ENCODE measurements around the gene PKN3.
"Not testable (repeated sequence)": the region's sequence is repeated elsewhere in the genome, so short reads cannot be mapped to it uniquely, and the experiment has no call there.

The PKN3 gene

DNA sequence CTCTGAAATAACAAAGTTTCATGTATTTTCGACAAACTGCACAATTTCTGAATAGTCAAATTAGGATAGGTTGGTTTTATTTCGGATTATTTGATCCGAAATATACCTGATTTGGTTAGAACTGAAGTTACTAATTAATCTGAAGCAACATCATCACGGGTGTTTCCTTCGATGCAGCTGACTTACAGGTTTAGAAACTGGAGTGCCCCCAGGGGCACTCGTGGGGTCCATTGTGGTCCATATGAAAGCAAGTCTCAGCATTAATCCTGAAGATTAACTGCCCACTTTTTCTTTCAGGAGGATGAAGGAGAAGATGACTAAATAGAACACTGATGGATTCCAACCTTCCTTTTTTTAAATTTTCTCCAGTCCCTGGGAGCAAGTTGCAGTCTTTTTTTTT is 8.0 kb upstream of the PKN3 start:
- DNase-seq, result no peak

DNA sequence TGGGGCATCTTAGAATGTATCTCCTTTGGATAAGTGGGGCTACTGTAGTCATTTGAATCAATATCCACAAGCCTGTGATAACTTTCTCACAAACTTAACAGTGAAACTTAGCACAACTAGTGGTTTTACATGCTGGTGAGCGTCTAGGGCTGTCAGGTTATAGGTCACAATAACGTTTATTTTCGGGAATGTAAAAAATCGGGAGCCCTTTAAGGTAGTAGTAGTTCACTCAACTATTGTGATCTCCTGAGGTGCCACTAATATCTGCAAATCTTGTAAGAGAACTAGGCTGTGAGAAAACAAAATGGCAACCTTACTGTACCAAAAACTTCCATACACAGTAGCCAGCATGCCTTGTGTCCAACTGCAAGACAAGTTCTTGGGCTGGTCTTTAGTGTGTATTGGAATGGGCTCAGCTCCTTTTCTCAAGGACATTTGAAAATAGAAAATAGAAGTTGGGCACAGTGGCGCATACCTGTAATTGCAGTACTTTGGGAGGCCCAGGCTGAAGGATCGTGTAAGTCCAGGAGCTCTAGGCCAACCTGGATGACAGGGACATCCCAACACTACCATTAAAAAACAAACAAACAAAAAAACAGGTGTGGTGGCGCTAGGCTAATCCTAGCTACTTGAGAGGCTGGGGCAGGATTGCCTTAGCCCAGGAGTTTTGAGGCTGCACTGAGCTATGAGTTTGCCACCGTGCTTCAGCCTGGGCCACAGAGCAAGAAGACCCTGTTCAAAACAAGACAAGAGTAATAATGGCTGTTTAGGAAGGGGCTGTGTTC is 5.2 kb upstream of the PKN3 start:
- no peak for DNase-seq

DNA sequence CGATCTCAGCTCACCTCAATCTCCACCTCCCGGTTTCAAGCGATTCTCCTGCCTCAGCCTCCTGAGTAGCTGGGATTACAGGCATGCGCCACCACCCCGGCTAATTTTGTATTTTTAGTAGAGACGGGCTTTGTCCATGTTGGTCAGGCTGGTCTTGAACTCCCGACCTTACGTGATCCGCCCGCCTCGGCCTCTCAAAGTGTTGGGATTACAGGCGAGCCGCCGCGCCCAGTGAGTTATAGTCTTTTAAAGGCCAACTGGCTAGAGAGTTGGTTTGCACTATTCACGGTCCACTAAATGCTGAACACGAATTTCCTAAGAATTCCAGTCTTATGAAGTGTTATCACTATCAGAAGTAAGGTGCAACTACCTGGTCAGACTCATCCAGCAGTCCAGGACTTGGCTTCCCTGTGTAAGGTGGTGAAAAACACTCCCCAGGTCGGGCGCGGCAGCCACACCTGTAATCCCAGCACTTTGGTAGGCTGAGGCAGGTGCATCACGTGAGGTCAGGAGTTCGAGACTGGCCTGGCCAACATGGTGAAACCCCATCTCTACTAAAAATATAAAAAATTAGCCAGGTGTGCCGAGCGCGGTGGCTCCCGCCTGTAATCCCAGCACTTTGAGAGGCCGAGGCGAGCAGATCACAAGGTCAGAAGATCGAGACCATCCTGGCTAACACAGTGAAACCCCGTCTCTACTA is 3.1 kb upstream of the PKN3 start:
- not testable (repeated sequence) for DNase-seq

DNA sequence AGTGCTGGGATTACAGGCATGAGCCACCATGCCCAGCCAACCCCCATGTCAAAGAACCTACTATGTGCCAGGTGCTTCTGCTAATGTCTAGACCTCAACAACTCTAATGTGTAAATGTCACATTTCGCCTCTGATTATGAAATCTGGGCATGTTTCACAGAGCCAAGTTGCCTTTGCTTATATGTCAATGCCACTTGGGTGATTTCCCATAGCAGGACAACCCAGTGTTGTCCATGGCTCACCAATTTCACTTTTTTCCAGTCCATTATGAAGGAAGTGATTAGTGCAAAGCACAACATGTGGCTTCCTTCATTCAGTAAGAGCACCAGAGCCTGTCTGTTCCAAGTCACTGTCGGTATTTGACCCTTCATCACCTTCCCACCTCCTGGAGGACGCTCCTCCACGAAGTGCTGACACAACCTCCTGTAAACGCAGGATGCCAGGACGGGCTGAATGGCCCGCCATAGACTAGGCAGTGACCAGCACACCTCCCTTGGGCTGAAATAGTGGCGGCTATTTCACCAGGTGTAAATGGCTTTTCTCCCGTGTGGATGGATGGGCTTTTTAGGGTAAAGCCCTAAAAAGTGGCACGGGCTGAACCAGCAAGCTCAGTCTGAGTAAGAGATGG is 962 bp upstream of the PKN3 start:
- no peak for DNase-seq

DNA sequence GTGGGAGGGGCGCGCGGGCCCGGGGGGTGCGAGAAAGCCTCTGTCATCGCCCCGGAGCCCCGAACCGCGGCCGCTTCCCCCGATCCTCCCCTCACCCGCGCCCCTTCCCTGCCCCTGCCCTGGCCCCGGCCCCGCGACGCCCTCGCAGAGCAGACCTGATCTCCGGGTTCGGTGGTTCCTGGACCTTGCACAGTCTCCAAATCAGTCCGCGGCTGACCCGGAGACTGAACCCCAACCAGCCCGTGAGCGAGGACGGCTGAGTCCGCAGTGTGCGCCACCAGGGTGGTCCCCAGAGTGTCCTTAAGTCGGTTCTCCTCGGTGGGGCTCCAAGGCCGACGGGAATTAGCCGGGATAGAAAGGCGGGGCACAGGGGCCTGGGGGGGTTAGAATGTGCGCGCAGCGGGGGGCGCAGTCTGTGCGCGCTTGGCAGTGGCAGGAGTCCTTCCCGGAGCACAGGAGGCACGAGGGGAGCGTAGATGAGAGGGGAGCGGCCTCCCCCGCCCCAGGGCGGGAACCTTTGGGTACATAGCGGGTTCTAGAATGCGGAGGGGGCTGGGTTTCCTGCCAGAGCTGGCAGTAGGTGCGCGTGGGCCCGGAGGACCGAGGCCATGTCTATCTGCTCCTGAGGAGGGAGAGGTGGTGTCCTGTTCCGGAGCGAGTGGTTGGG is 779 bp downstream of the PKN3 start:
- peak; percentile 57 for DNase-seq

DNA sequence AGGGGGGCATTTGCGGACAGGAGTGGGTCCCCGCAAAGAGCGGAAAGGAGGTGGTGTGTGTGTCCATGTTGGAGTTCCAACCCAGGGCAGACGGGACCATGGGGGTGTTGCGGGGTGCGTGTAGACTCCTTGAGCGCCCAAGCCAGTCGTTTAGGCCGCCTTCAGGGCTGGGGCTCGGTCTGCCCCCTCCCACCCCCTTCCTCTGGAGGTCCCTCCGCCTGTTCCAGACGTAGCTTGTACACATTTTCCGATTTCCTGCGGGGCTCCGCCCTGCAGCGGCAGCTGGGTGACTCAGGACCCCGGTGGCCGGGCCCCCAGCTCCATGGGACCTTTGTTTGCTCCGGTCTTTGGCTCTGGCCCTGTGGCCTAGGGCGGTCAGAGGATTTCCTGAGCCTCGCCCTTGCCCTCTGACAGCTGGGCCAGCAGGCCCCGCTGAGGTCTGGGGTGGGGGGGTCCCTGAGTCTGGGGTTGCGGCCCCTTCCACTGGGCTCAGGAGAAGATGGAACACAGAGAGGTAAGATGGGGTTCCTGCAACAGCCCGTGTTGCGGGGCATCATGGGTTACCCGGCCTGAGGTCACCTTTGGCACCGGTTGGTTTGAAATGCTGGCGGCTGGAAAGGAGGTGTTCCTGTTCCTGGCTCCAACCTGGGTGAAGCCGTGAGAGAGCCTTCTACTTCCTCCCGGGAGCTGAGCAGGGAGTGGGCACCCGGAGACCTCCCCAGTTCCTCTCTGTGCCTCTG is 1.5 kb downstream of the PKN3 start:
- no peak for DNase-seq

DNA sequence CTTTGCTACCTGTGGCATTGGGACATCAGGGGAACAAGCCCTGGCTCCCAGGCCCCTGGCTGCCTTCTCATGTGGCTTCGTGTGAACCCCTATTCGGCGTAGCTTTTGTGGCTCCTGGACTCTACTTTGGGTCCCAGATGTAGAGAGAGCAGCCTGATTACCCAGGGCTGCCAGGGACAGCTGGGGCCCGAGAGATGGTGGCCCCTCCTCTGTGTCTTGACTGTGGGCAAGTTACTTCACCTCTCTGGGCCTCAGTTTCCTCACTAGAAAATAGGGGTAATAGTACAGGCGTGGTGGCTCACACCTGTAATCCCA is 2.0 kb downstream of the PKN3 start:
- DNase-seq, result no peak

DNA sequence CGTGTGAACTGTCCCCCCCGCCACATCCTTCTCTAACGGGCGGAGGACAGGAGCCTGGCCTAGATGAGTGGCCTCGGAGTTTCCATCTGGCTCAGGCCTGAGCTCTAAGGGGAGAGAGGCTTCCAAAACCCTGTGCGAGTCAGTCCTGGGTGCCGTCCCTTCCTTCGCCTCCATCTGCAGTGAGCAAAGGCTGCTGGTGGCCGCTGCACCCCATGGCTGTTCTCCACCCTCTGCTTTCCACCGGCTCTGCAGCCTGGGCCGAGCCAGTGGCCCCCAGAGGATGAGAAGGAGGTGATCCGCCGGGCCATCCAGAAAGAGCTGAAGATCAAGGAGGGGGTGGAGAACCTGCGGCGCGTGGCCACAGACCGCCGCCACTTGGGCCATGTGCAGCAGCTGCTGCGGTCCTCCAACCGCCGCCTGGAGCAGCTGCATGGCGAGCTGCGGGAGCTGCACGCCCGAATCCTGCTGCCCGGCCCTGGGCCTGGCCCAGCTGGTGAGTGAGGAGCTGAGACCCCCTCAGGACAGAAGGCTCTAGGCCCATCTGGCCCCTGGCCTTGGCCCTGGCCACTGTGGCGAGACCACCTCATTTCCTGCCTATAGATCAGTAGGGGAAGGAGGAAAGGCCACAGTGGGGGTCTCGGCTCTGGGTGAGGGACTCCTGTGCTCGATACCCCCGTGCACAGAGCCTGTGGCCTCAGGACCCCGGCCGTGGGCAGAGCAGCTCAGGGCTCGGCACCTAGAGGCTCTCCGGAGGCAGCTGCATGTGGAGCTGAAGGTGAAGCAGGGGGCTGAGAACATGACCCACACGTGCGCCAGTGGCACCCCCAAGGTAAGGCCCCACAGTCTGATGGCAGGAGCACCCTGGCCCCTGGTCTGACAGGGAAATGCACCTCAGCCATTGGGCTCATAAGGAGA is 3.0 kb downstream of the PKN3 start:
- no peak for DNase-seq

DNA sequence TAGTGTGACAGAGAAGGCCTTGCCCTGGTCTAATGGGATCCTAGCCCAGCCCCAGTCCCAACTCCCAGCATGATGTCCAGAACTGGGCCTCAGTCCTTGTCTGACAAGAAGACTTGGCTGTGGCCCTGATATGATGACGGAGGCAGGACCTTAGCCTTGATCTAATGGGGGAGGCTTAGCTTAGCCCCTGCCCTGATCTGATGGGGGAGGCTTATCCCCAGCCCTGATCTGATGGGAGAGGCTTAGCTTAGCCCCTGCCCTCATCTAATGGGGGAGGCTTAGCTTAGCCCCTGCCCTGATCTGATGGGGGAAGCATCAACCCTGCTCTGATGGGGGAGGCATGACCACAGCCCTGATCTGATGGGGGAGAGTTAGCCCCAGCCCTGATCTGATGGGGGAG is 3.7 kb downstream of the PKN3 start:
- no peak for DNase-seq

DNA sequence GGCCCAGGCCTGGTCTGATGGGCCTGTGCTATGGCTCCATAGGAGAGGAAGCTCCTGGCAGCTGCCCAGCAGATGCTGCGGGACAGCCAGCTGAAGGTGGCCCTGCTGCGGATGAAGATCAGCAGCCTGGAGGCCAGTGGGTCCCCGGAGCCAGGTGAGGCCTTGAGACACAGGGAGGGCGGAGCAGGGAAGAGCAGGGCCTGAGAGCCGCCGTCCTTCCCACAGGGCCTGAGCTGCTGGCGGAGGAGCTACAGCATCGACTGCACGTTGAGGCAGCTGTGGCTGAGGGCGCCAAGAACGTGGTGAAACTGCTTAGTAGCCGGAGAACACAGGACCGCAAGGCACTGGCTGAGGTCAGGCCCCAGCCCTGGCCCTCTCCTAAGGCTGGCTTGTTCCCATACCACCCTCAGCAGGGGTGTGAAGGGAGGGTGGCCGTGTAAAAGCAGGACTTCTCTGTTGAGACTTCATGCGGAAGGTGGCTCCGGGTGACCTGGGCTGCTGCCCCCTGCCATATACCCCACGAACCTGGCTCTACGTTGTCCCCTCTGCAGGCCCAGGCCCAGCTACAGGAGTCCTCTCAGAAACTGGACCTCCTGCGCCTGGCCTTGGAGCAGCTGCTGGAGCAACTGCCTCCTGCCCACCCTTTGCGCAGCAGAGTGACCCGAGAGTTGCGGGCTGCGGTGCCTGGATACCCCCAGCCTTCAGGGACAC is 4.5 kb downstream of the PKN3 start:
- no peak for DNase-seq

DNA sequence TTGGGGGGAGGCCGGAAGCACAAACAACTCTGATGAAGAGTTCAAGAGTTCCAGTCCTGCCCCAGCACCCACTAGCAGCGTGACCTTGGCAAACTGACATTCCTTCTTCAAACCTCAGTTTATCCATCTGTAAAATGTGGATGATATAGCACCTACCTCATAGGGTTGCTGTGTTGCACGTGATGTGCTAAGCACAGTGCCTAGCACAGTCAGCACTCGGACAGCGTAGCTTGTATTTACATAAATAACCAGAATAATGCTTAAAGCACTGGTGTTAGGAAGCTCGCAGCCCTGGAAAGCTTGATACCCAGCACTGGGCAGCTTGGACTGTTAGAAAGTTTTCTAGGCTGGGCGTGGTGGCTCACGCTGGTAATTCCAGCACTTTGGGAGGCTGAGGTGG is 5.1 kb downstream of the PKN3 start:
- DNase-seq, result no peak

DNA sequence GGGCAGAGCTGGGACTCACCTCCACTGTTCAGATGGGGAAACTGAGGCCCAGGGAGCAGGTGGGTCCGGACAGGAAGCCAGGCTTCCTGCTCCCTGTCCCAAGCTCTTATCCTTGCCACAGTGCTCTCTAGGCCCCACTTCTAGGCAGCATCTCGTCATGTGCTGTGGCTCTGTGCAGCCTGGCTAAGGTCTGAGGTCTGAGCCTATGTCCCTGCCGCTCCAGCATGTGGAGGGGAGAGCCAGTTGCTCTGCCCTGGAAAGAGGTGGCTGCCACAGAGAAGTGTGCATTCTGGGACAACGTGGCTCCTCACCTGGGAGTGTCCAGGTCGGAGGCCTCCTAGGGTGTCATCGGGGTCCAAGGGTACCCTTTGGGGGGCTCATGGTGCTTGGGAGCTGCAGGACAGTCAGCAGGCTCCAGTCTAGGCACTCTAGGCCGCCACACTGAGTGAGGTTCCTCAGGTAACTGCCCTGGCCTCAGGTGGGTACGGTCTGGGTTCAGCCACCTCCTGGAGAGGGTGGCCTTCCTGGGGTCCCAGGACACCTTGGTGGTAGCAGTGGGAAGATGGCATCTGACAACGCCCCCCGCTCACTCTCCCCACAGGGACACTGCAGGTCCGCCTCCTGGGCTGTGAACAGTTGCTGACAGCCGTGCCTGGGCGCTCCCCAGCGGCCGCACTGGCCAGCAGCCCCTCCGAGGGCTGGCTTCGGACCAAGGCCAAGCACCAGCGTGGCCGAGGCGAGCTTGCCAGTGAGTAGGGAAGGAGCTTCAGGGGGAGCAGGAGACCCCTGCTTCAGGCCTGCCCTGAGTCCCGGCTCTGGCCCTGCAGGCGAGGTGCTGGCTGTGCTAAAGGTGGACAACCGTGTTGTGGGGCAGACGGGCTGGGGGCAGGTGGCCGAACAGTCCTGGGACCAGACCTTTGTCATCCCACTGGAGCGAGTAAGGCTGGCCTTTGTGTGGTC is 10.4 kb downstream of the PKN3 start:
- DNase-seq, result no peak

DNA sequence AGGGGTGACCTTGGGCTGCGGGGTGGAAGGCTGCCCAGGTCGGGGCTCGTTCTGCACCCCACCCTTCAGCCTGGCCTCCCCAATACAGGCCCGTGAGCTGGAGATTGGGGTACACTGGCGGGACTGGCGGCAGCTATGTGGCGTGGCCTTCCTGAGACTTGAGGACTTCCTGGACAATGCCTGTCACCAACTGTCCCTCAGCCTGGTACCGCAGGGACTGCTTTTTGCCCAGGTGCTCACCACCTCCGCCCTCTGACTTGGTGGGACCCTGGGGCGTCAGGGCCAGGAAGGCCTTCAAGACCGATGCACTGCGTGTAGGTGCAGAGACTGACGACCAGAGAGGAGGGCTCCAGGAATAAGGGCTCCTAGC is 11.1 kb downstream of the PKN3 start:
- DNase-seq, result no peak

DNA sequence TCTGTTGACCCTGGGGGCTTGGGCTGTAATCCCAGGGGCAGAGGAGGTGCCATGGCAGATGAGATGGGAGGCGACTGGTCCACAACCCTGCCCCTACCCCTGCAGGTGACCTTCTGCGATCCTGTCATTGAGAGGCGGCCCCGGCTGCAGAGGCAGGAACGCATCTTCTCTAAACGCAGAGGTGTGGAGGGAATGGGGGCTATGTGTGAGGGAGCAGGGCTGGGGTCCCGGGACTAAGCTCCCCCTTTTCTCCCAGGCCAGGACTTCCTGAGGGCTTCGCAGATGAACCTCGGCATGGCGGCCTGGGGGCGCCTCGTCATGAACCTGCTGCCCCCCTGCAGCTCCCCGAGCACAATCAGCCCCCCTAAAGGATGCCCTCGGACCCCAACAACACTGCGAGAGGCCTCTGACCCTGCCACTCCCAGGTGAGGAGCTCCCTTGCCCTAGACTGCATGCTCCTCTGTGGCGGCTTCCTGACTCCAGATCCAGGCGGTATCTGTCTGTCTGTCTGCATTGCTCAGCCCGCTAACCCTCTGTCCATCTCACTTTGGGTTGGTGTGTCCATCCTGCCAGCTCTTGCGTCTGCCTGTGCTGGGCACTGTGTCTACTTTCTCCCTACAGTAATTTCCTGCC is 11.8 kb downstream of the PKN3 start:
- DNase-seq, result no peak

DNA sequence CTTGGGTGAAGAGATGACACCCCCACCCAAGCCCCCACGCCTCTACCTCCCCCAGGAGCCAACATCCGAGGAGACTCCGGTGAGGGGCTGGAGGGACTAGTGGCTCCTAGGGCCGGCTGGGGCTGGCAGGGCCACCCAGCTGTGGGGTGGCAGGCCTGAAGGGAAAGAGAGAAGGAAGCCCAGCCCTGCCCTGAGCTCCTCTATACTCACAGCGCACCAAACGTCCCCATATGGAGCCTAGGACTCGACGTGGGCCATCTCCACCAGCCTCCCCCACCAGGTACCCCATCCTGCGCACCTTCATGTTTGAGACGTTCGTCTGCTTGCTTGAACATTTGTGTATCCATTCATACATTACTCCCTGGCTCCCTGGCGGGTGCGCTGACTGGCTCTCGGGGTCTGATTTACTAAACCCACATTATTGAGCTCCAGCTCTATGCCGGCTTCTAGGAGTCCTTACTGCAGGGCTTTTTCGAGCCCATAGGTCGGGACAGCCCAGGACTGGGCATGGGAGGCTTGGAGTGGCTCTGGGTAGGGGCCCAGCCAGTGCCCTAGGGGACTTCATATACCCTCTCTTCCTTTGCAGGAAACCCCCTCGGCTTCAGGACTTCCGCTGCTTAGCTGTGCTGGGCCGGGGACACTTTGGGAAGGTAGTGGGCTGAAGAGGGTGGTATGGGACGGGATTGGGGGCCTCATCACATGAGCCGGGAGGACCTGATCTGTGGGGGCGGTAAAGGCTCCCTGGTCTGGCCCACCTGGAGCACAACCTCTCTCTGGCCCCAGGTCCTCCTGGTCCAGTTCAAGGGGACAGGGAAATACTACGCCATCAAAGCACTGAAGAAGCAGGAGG is 12.5 kb downstream of the PKN3 start:
- DNase-seq, result no peak

DNA sequence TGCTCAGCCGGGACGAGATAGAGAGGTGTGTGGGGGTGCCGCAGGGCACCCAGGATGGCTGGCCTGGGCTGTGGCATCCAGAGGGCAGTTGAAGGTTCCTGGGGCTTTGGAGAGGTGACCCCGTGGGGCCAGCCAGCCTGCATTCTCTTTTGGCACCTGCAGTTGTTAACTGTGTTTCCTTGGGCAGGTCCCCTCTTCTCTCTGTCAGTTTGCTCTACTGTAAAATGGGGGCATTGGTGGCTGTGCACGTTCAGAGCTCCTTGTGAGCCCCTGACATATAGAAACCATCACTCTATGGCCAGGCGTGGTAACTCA is 13.1 kb downstream of the PKN3 start:
- no peak for DNase-seq

DNA sequence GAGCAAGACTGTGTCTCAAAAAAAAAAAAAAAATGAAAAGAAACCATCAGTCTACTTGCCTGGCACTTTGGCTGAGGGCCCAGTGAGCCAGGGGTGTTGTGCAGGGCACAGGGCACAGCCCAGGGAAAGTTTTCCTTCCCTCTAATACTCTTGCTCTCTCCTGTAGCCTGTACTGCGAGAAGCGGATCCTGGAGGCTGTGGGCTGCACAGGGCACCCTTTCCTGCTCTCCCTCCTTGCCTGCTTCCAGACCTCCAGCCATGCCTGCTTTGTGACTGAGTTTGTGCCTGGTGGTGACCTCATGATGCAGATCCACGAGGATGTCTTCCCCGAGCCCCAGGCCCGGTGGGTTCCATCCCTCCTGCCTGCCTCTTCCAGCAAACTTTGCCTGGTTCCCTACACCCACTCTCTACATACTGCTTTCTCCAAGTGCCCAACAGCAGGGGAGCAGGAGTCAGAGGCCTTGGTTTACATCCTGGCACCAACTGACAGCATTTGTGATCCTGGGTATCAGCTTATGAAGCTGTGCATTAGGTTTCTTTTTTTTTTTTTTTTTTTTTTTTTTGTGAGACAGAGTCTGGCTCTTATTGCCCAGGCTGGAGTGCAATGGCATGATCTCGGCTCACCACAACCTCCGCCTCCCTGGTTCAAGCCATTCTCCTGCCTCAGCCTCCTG is 14.4 kb downstream of the PKN3 start:
- DNase-seq, result no peak

DNA sequence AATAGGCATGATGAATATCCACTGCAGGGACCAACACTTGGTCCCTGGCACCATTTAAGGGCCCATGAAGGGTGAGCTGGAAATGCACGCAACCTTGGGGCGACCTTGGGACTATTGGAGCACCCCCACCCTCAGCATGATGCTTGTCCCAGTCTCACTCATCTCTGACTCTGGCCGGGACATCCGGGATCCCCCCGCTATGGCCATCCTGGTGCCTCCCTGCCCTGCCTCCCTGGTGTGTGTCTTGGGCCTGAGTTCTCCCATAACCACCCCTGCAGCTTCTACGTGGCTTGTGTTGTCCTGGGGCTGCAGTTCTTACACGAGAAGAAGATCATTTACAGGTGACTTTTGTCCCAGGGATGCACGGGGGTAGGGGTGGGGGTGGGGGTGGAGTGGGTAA is 15.7 kb downstream of the PKN3 start:
- no peak for DNase-seq

All from CD4-positive, alpha-beta T cell treated with Interleukin-17A for 4 hours (primary cell).